ENCODE measurements around the gene EGR2.

EGR2 gene

GRCh38 chr10:62804356-62805230, 11.6 kb downstream of the EGR2 start, which contains the start of gene ADO:
ADO (plus strand) TSS chr10:62804720; CDS start chr10:62805060, 340 bp downstream.
- Histone ChIP-seq H3K36me3 (replicated peaks in 1 of 2; ENCODE audit: control insufficient read depth in 2 of 2, insufficient read depth in 2 of 2, low read length in 2 of 2) (peaks cover 0 to 36% of the 10 kb centered on the region in 2 donors), H4K8ac (ENCODE audit: low read depth, low read length) (peak within 1 kb of the TSS; percentile 17), H2BK15ac (ENCODE audit: low read length) (peak within 1 kb of the TSS; percentile 58), H3K27ac (replicated peaks; ENCODE audit: low read length) (peak within 1 kb of the TSS; percentile 90), H2BK12ac (ENCODE audit: low read length) (no peak within 1 kb of the TSS), H3K23ac (ENCODE audit: low read depth, low read length, poor library complexity) (peak within 1 kb of the TSS; percentile 99), H4K91ac (ENCODE audit: low read depth, low read length, poor library complexity) (peak within 1 kb of the TSS; percentile 9), H3K18ac (ENCODE audit: low read length) (peak within 1 kb of the TSS; percentile 98), H3K27me3 (ENCODE audit: control insufficient read depth in 3 of 3, insufficient read depth in 3 of 3, low read depth in 1 of 3, low read length in 3 of 3) (no peaks in the 10 kb centered on the region), H3K4me1 (ENCODE audit: control insufficient read depth in 2 of 2, insufficient read depth in 1 of 2, low read depth in 1 of 2, low read length in 2 of 2) (peaks cover 6 to 27% of the 10 kb centered on the region in 2 donors), H3K9me3 (replicated peaks in 1 of 2; ENCODE audit: control insufficient read depth in 2 of 2, insufficient read depth in 1 of 2, low read depth in 1 of 2, low read length in 2 of 2) (no peaks in the 10 kb centered on the region), H3K79me1 (ENCODE audit: low read depth, low read length) (peaks cover 6% of the 10 kb centered on the region), H3K4ac (ENCODE audit: low read length) (no peak within 1 kb of the TSS), H2BK120ac (ENCODE audit: low read depth, low read length) (no peak within 1 kb of the TSS), H3K9ac (ENCODE audit: low read depth, low read length, poor library complexity) (peak within 1 kb of the TSS; percentile 100), H2AK5ac (ENCODE audit: low read depth, low read length) (peak within 1 kb of the TSS; percentile 56), H2AFZ (ENCODE audit: low read length) (peak within 1 kb of the TSS; percentile 91), H3K4me3 (ENCODE audit: low read length in 2 of 2) (peak within 1 kb of the TSS; percentile 80 to 100), H2BK5ac (ENCODE audit: low read length) (peak within 1 kb of the TSS; percentile 91), H3K14ac (ENCODE audit: low read length) (peak within 1 kb of the TSS; percentile 100), H3K4me2 (ENCODE audit: insufficient read depth, low read length, poor library complexity, severe bottlenecking) (peak within 1 kb of the TSS; percentile 98)
- peak; percentile 85 for DNase-seq (ENCODE audit: low spot score)
- no CpG with 5 or more reads among the region's 87 CpGs for WGBS, 2 donors (ENCODE audit: extremely low coverage in 2 of 2, insufficient read length in 2 of 2, insufficient replicate concordance in 1 of 2)

DNA sequence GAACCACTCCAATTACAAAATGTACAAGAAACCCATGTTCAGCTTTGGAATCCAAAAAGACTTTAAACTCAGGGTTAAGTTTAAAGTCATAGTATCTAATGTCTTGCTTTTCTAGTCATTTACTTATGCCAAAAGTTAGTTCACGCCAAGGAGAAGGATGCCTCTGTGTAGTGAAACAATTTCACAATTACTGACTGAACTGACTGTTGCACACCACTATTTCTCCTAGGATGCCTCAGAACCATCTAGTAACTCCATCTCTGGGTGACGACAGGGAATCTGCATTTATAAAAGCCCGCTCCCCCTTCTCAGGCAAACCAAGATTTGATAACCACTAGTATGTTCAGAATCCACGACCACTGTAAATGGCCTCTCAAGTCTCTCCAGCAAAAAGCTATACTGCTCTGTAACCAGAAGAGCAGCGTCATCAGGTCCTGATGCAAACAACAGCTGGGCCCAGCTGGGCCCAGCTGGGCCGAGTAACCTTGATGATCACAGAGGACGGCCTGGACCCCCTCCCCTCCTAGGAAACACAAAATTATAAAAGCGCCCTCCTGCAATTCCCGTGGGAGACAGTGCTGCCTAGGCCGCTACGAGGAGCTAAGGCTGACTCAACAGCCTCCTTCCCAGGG, 12.3 kb downstream of the EGR2 start:
- Histone ChIP-seq H3K36me3 (replicated peaks in 1 of 2; ENCODE audit: control insufficient read depth in 2 of 2, insufficient read depth in 2 of 2, low read length in 2 of 2) (peaks cover 0 to 29% of the 10 kb centered on the region in 2 donors), H2AFZ (ENCODE audit: low read length) (peak overlapping the region; percentile 91), H3K27ac (replicated peaks; ENCODE audit: low read length) (no peak overlapping the region), H3K18ac (ENCODE audit: low read length) (peak overlapping the region; percentile 92), H2AK5ac (ENCODE audit: low read depth, low read length) (no peak overlapping the region), H3K23ac (ENCODE audit: low read depth, low read length, poor library complexity) (peak overlapping the region; percentile 82), H3K79me1 (ENCODE audit: low read depth, low read length) (peaks cover 6% of the 10 kb centered on the region), H3K4me2 (ENCODE audit: insufficient read depth, low read length, poor library complexity, severe bottlenecking) (peak overlapping the region; percentile 98), H2BK120ac (ENCODE audit: low read depth, low read length) (no peak overlapping the region), H3K9me3 (replicated peaks in 1 of 2; ENCODE audit: control insufficient read depth in 2 of 2, insufficient read depth in 1 of 2, low read depth in 1 of 2, low read length in 2 of 2) (no peaks in the 10 kb centered on the region), H3K4me3 (ENCODE audit: low read length in 2 of 2) (peak overlapping the region; percentile 80 to 100), H3K4ac (ENCODE audit: low read length) (no peak overlapping the region), H3K9ac (ENCODE audit: low read depth, low read length, poor library complexity) (no peak overlapping the region), H2BK15ac (ENCODE audit: low read length) (no peak overlapping the region), H3K4me1 (ENCODE audit: control insufficient read depth in 2 of 2, insufficient read depth in 1 of 2, low read depth in 1 of 2, low read length in 2 of 2) (peaks cover 6 to 27% of the 10 kb centered on the region in 2 donors), H4K91ac (ENCODE audit: low read depth, low read length, poor library complexity) (no peak overlapping the region), H3K27me3 (ENCODE audit: control insufficient read depth in 3 of 3, insufficient read depth in 3 of 3, low read depth in 1 of 3, low read length in 3 of 3) (no peaks in the 10 kb centered on the region), H4K8ac (ENCODE audit: low read depth, low read length) (no peak overlapping the region), H3K14ac (ENCODE audit: low read length) (no peak overlapping the region), H2BK5ac (ENCODE audit: low read length) (no peak overlapping the region), H2BK12ac (ENCODE audit: low read length) (no peak overlapping the region)
- no peak for DNase-seq (ENCODE audit: low spot score)
- no CpG with 5 or more reads among the region's 11 CpGs for WGBS, 2 donors (ENCODE audit: extremely low coverage in 2 of 2, insufficient read length in 2 of 2, insufficient replicate concordance in 1 of 2)

DNA sequence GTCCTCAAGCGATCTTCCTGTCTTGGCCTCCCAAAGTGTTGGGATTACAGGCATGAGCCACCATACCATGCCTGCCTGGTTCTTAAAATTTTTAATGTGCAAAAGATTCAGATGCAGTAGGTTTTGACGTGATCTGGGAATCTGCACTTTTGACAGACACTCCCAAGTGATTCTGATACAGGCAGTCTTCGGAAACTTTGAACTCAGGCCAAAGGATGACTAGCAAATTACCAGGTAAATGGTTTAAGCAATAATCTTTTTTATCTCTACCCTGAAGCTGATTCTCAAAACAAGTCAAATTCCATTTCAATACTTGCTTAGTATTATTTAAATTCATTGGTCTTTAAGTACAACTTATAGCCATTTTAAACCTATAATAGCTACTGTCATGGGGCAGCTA, 14.3 kb downstream of the EGR2 start:
- Histone ChIP-seq H3K9ac (ENCODE audit: low read depth, low read length, poor library complexity) (no peak overlapping the region), H3K4me2 (ENCODE audit: insufficient read depth, low read length, poor library complexity, severe bottlenecking) (no peak overlapping the region), H3K4me1 (ENCODE audit: control insufficient read depth in 2 of 2, insufficient read depth in 1 of 2, low read depth in 1 of 2, low read length in 2 of 2) (peaks cover 6 to 14% of the 10 kb centered on the region in 2 donors), H2BK12ac (ENCODE audit: low read length) (no peak overlapping the region), H4K91ac (ENCODE audit: low read depth, low read length, poor library complexity) (no peak overlapping the region), H3K9me3 (replicated peaks in 1 of 2; ENCODE audit: control insufficient read depth in 2 of 2, insufficient read depth in 1 of 2, low read depth in 1 of 2, low read length in 2 of 2) (no peaks in the 10 kb centered on the region), H3K4ac (ENCODE audit: low read length) (no peak overlapping the region), H2AFZ (ENCODE audit: low read length) (no peak overlapping the region), H2BK120ac (ENCODE audit: low read depth, low read length) (no peak overlapping the region), H3K4me3 (ENCODE audit: low read length in 2 of 2) (no peak overlapping the region), H2BK15ac (ENCODE audit: low read length) (no peak overlapping the region), H3K18ac (ENCODE audit: low read length) (no peak overlapping the region), H3K36me3 (replicated peaks in 1 of 2; ENCODE audit: control insufficient read depth in 2 of 2, insufficient read depth in 2 of 2, low read length in 2 of 2) (peaks cover 0 to 9% of the 10 kb centered on the region in 2 donors), H3K23ac (ENCODE audit: low read depth, low read length, poor library complexity) (no peak overlapping the region), H2BK5ac (ENCODE audit: low read length) (no peak overlapping the region), H3K27me3 (ENCODE audit: control insufficient read depth in 3 of 3, insufficient read depth in 3 of 3, low read depth in 1 of 3, low read length in 3 of 3) (no peaks in the 10 kb centered on the region), H4K8ac (ENCODE audit: low read depth, low read length) (no peak overlapping the region), H2AK5ac (ENCODE audit: low read depth, low read length) (no peak overlapping the region), H3K14ac (ENCODE audit: low read length) (no peak overlapping the region), H3K27ac (replicated peaks; ENCODE audit: low read length) (no peak overlapping the region), H3K79me1 (ENCODE audit: low read depth, low read length) (peaks cover 6% of the 10 kb centered on the region)
- WGBS, 2 donors (ENCODE audit: extremely low coverage in 2 of 2, insufficient read length in 2 of 2, insufficient replicate concordance in 1 of 2): no CpG with 5 or more reads among the region's 3 CpGs
- DNase-seq (ENCODE audit: low spot score): no peak

DNA sequence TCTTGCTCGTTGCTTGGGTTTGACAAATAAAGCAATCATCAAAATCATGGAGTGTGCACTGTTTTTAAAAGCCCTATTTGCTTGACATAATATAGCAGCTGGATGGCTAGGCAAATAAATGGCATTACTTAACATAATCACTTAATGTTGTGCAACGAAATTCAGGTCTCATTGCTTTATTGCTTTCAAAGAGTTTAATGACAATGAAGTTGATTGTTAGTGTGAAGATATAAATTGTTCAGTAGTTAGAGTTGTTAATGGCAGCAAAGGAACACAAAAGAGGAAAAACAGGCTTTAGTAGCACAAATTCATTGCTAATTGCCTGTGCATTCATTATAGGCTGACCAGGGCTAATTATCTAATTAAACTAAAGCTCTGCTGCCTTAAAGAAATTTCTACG, 19.3 kb downstream of the EGR2 start:
- Histone ChIP-seq H2BK12ac (ENCODE audit: low read length) (no peak overlapping the region), H2BK15ac (ENCODE audit: low read length) (no peak overlapping the region), H3K4me1 (ENCODE audit: control insufficient read depth in 2 of 2, insufficient read depth in 1 of 2, low read depth in 1 of 2, low read length in 2 of 2) (no peaks in the 10 kb centered on the region), H3K4me2 (ENCODE audit: insufficient read depth, low read length, poor library complexity, severe bottlenecking) (no peak overlapping the region), H3K4me3 (ENCODE audit: low read length in 2 of 2) (no peak overlapping the region), H3K23ac (ENCODE audit: low read depth, low read length, poor library complexity) (no peak overlapping the region), H4K91ac (ENCODE audit: low read depth, low read length, poor library complexity) (no peak overlapping the region), H2BK120ac (ENCODE audit: low read depth, low read length) (no peak overlapping the region), H3K79me1 (ENCODE audit: low read depth, low read length) (no peaks in the 10 kb centered on the region), H2BK5ac (ENCODE audit: low read length) (no peak overlapping the region), H3K14ac (ENCODE audit: low read length) (no peak overlapping the region), H3K36me3 (replicated peaks in 1 of 2; ENCODE audit: control insufficient read depth in 2 of 2, insufficient read depth in 2 of 2, low read length in 2 of 2) (no peaks in the 10 kb centered on the region), H3K9ac (ENCODE audit: low read depth, low read length, poor library complexity) (no peak overlapping the region), H3K27ac (replicated peaks; ENCODE audit: low read length) (no peak overlapping the region), H4K8ac (ENCODE audit: low read depth, low read length) (no peak overlapping the region), H3K18ac (ENCODE audit: low read length) (no peak overlapping the region), H3K9me3 (replicated peaks in 1 of 2; ENCODE audit: control insufficient read depth in 2 of 2, insufficient read depth in 1 of 2, low read depth in 1 of 2, low read length in 2 of 2) (no peaks in the 10 kb centered on the region), H3K27me3 (ENCODE audit: control insufficient read depth in 3 of 3, insufficient read depth in 3 of 3, low read depth in 1 of 3, low read length in 3 of 3) (no peaks in the 10 kb centered on the region), H2AFZ (ENCODE audit: low read length) (no peak overlapping the region), H2AK5ac (ENCODE audit: low read depth, low read length) (no peak overlapping the region), H3K4ac (ENCODE audit: low read length) (no peak overlapping the region)
- no peak for DNase-seq (ENCODE audit: low spot score)
- no CpG with 5 or more reads among the region's 3 CpGs for WGBS, 2 donors (ENCODE audit: extremely low coverage in 2 of 2, insufficient read length in 2 of 2, insufficient replicate concordance in 1 of 2)
